Measurements from ENCODE around the gene CYBC1. TPM values are rescaled to one million over a fixed set of nuclear protein-coding genes. Genes with fewer than 3 reads are reported as not detected.

CYBC1 gene
- total and polyA plus RNA-seq, 8 donors, result 29.3 to 66.9 (median 41.0) TPM

DNA sequence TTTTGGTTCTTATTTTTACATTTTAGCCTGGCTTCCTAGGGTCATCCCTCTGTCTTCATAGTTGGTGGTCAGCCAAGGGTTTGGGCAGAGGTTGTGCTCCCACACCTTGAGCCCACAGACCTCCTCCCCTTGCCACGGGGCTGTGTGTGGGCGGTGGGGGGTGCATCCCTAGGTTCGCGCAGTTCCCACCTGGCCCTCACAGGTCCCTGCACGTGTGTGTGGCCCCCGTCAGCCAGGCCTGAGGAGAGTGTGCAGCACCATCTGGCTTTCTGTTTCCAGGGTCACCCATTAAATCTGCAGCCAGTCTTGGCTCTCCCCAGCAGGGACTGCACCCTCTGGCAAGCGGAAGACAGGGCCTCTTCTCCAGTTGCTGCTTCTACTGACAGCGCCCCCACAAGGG is 18.5 kb downstream of the CYBC1 start:
- Histone ChIP-seq H3K36me3 (no peaks in the 10 kb centered on the region), H3K9me3 (no peaks in the 10 kb centered on the region), H3K27ac (no peak overlapping the region), H3K4me1 (peaks cover 5 to 10% (median 9%) of the 10 kb centered on the region in 3 donors), H3K4me3 (no peak overlapping the region), H3K27me3 (no peaks in the 10 kb centered on the region)
- TF ChIP-seq, protein P1, sequence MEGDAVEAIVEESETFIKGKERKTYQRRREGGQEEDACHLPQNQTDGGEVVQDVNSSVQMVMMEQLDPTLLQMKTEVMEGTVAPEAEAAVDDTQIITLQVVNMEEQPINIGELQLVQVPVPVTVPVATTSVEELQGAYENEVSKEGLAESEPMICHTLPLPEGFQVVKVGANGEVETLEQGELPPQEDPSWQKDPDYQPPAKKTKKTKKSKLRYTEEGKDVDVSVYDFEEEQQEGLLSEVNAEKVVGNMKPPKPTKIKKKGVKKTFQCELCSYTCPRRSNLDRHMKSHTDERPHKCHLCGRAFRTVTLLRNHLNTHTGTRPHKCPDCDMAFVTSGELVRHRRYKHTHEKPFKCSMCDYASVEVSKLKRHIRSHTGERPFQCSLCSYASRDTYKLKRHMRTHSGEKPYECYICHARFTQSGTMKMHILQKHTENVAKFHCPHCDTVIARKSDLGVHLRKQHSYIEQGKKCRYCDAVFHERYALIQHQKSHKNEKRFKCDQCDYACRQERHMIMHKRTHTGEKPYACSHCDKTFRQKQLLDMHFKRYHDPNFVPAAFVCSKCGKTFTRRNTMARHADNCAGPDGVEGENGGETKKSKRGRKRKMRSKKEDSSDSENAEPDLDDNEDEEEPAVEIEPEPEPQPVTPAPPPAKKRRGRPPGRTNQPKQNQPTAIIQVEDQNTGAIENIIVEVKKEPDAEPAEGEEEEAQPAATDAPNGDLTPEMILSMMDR (IDR thresholded peaks at IDR 0.05), result no peak
- intact Hi-C loops (cut with DNase I), result no loop called here
- ATAC-seq (no peak), FAIRE-seq (no peak), DNase-seq (peak in 1 of 6 donors; percentile 35)
- 84 to 91% methylated on average over 8 of the region's 8 CpGs for WGBS, 2 donors

DNA sequence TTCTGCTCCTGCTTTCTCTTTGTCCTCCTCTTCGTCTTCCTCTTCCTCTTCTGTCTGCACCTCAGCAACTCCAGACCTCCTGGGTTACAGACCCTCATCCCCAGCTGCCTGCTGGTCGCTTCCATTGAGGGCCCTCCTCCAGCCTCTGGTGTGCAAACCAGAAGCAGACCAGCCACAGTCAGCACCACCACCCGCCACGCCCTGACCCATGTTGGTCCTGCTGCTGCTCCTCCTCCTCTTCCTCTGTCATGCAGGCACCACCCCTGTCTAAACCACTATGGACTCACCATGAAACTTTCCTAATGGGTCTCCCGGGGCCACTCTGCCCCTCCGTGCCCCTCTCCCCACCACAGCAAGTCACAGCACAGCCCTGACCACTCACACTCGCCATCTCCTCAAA is 20.7 kb downstream of the CYBC1 start:
- intact Hi-C loops (cut with DNase I), result no loop called here
- no peaks in the 10 kb centered on the region for H3K4me1 ChIP-seq
- no peak for FAIRE-seq
- WGBS, 2 donors, result 82 to 85% methylated on average over 7 of the region's 7 CpGs
- no peak overlapping the region for H3K27ac ChIP-seq
- ATAC-seq, result no peak
- H3K27me3 ChIP-seq, result no peaks in the 10 kb centered on the region
- no peaks in the 10 kb centered on the region for H3K9me3 ChIP-seq
- peak in 1 of 6 donors; percentile 30 for DNase-seq
- H3K4me3 ChIP-seq, result no peak overlapping the region
- TF ChIP-seq, protein P1 (IDR thresholded peaks at IDR 0.05), result no peak
- H3K36me3 ChIP-seq, result no peaks in the 10 kb centered on the region

DNA sequence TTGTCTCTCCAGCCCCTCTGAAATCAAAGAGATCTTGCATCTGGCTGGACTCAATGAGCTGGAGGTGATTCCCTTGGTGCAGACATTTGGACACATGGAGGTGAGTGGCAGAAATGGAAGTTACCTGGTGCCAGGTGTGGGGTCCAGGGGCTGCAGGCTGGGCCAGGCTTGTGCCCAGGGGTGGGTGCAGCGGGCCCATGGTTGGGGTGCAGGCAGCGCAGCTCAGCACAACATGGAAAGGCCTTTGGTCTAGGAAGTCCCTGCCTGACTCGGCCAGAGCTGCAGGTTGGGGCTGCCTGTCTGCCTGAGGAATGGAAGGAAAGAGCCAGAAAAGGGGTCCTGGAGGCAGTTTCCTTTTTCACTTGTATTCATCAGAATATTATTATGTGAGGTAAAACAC is 22.0 kb downstream of the CYBC1 start:
- H3K9me3 ChIP-seq, result no peaks in the 10 kb centered on the region
- no peaks in the 10 kb centered on the region for H3K36me3 ChIP-seq
- no peaks in the 10 kb centered on the region for H3K27me3 ChIP-seq
- H3K4me1 ChIP-seq, result no peaks in the 10 kb centered on the region
- TF ChIP-seq, protein P1 (IDR thresholded peaks at IDR 0.05), result no peak
- intact Hi-C loops (cut with DNase I), result no loop called here
- FAIRE-seq, result no peak
- DNase-seq, result peak in 1 of 6 donors; percentile 28
- H3K27ac ChIP-seq, result no peak overlapping the region
- no peak overlapping the region for H3K4me3 ChIP-seq
- no peak for ATAC-seq
- whole genome bisulfite sequencing, 2 donors, result 96 to 98% methylated on average over 3 of the region's 3 CpGs

DNA sequence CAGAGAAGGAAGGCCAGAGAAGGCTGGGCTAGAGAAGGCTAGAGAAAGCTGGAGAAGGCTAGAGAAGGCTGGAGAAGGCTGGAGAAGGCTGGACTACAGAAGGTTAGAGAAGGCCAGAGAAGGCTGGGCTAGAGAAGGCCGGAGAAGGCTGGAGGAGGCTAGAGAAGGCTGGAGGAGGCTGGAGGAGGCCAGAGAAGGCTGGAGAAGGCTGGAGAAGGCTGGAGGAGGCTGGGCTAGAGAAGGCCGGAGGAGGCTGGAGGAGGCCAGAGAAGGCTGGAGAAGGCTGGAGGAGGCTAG is 25.7 kb downstream of the CYBC1 start:
- Histone ChIP-seq H3K9me3 (no peaks in the 10 kb centered on the region), H3K27me3 (no peaks in the 10 kb centered on the region), H3K4me3 (no peak overlapping the region), H3K4me1 (no peaks in the 10 kb centered on the region), H3K36me3 (no peaks in the 10 kb centered on the region), H3K27ac (no peak overlapping the region)
- ATAC-seq (no peak), DNase-seq (no peak), FAIRE-seq (no peak)
- intact Hi-C loops (cut with DNase I), result no loop called here
- WGBS, 2 donors, result 95 to 100% methylated on average over 2 of the region's 2 CpGs
- TF ChIP-seq, protein P1 (IDR thresholded peaks at IDR 0.05), result no peak

DNA sequence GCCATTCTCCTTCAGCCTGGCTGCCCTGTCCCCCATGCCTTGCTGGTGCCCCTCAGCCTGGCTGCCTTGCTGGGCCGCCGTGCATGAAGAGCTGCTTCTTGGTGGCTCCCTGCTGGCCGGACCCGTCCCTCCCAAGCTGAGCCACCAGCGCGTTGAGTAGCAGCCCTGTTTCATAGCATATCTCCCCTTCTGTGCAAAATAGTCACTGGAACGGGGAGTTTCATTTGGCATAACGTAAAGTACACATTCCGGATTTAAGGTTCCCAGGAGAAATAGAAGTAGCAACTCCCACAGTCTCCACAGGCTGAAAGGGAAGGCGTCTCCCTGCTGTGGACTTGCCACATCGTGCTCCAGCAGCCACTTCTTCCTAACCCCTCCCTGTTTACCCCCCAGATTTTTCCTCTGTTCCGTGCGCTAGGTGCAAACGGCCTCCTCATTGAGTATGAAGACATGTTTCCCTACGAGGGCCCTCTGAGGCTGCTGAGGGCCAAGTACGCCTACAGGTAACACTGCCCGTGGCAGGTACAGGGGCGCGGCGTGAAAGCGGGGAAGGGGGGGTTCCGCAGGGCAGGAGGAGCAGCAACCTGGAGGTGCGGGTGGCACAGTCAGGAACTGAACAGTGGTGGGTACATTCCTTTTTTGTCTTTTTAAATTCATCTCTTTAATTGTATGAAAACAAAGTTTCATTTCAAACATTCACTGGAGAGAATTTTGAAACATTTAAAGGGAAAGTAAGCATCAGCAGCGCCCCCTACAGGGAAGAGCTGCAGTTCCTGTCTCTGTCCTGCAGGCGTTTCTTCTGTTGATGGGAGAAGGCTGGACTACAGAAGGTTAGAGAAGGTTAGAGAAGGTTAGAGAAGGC is 26.3 kb downstream of the CYBC1 start:
- no peak overlapping the region for H3K4me3 ChIP-seq
- ATAC-seq (peak in 2 of 4 donors; percentile 52 to 64), FAIRE-seq (no peak), DNase-seq (no peak)
- no peaks in the 10 kb centered on the region for H3K9me3 ChIP-seq
- no peak overlapping the region for H3K27ac ChIP-seq
- H3K4me1 ChIP-seq, result peaks cover 0 to 6% (median 3%) of the 10 kb centered on the region in 3 donors
- intact Hi-C loops (cut with DNase I), result no loop called here
- H3K36me3 ChIP-seq, result no peaks in the 10 kb centered on the region
- WGBS, 2 donors, result 86 to 88% methylated on average over 25 of the region's 25 CpGs
- H3K27me3 ChIP-seq, result no peaks in the 10 kb centered on the region
- TF ChIP-seq, protein P1 (IDR thresholded peaks at IDR 0.05), result peak in 3 of 4 donors; percentile 14 to 49 (median 43)
